GM18870 (cell line): Measurements from ENCODE around the gene ACACA.
A peak's percentile ranks its signal among the peaks of the same experiment; 100 is the strongest.
"Not testable (repeated sequence)": the region's sequence is repeated elsewhere in the genome, so short reads cannot be mapped to it uniquely, and the experiment has no call there.

Source experiments
- ATAC-seq: cut with Tn5 transposase; IDR thresholded peaks from one replicate; pipeline ENCODE4 v1.9.1; 2021; ENCODE audit warnings: moderate library complexity; ENCODE audit not compliant: unreplicated experiment

Gene ACACA

DNA sequence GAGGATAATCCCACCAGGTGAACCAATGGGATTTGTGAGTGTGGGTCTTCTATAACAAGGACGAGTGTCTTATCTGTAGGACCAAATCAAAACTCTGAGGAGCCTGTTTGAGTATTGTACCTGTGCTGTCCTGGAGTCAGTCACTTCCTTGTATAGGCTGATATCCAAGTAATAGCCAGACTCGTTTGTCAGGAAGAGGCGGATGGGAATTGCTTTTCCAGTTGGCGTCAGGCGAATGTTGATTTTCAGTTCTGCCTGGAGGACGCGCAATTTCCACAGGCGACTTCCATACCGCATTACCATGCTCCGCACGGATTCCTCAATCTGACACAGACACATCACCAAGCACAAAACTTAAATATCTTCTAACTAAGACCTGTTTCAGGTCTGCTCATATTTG lies 218.5 kb downstream of the ACACA start:
- ATAC-seq = no peak

DNA sequence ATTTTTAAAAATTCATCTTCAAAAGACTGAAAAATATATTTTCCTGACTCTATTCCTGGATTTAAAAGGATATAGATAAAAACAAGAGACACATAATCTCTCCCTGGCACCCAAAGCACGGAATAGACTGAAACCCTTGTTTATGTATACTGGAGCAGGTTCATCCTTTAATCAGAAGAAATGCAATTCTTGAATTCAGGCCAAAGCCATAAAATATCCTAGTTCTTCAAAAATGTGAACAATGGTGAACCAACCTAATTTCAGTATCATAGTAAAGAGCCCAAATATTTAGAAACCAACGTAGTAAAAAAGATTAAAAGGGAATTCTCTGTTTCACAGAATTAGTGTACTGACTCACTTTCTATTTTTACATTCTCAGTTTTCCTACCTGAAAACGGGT lies 219.4 kb downstream of the ACACA start:
- ATAC-seq = no peak

GRCh38 chr17:37182786-37183465 lies 223.7 kb downstream of the ACACA start:
- no peak for ATAC-seq

GRCh38 chr17:37180376-37180775 lies 226.3 kb downstream of the ACACA start:
- no peak for ATAC-seq

DNA sequence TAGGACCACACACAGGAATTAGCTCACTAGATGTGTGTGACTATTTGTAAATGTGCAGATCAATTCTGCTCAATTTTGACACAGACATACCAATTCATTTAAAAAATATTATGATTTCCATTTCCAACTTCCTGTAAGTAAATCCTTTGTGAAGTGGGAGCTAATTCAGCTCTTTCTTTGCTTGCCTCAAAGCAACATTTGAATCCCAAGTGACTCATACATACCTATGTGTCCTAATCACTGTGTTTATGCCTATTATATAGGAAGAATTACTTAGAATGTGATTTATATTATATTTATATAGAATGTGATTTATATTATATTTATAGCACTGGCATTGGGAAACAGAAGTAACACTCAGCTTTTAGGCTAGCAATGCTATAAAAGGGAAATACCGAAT lies 226.7 kb downstream of the ACACA start:
- ATAC-seq = no peak

GRCh38 chr17:37177254-37177870 lies 229.3 kb downstream of the ACACA start:
- ATAC-seq = no peak

GRCh38 chr17:37176723-37177122 lies 229.9 kb downstream of the ACACA start:
- ATAC-seq = no peak

- ATAC-seq = no peak
These were observed 232.4 kb downstream of the ACACA start for GRCh38 chr17:37174205-37174604.

- no peak for ATAC-seq
These were observed 235.7 kb downstream of the ACACA start for GRCh38 chr17:37170881-37171425.

DNA sequence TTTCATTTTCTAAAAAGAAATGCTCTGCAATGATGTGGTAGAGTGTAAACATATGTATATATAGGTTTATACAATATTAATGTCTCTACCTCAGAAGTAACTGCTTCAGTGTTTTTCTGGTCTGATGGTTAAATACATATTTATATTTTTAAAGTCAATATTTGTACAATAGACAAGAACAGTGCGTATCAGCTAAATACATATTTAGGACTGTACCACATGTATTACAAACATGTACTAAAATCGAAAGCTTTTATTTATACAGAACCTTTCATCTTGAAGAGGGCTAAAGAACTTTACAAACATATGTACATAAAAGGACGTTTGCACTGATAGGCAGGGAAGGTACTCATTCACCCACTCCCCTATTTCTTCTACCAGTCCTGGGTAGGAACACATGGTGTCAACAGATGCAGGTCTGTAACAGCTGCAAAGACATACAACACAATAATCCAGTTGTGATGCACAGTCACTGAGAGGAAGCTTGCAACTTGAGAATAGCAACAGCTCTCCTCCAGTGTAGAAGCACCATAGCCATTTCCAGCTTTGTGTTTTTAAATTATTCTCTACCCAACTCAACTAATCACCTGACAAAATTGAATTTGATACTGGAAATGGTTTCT lies 237.8 kb downstream of the ACACA start:
- ATAC-seq = no peak

DNA sequence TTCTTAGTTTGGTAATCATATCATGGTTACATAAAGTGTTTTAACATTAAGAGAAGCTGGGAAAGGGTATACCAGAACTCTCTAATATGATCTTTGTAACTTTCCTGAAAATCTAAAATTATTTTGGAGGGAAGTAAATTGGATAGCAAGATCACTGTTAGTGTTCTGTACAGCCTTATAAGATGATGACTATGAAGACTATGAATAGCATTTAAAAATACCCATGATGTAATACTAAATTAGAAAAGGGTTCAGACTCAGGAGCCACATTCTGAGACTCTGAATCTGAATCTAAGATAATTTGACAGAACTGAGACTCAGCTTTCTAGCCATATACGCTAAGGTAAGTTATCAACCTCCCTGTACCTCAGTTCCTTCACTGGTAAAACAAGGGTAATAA lies 238.9 kb downstream of the ACACA start:
- ATAC-seq = no peak

GRCh38 chr17:37164057-37164456 lies 242.6 kb downstream of the ACACA start:
- ATAC-seq = no peak

DNA sequence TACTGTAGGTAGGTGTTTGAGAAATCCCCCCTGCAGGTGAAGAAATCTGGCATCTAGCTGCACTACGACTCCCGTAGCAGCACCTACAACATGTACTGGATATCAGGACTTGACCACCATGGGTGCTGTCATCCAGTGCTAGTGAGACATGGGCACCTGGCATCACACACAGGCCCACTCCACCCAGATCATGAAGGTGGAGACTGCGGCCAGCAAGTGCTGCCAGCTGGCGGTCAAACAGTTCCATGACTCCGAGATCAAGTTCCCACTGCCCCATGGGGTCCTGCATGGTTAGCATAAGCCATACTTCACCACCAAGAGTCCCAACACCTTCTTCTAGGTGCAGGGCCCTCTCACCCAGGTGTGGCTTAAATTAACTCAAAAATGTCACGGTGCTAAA lies 243.8 kb downstream of the ACACA start:
- no peak for ATAC-seq

- no peak for ATAC-seq
These were observed 245.7 kb downstream of the ACACA start for GRCh38 chr17:37160944-37161343.

DNA sequence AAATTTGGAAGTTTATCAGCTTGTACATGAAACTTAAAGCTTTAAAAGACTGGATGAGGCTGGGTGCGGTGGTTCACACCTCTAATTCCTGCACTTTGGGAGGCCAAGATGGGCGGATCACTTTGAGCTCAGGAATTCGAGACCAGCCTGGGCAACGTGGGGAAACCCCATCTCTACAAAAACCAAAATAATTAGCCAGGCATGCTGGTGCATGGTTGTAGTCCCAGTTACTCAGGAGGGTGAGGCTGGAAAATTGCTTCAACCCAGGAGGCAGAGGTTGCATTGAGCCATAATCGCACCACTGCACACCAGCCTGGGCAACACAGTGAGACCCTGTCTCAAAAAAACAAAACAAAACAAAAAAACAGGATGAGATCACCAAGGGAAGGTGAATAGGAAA lies 248.3 kb downstream of the ACACA start:
- ATAC-seq = no peak

- ATAC-seq = no peak
These were observed 258.5 kb downstream of the ACACA start for GRCh38 chr17:37148156-37148555.

DNA sequence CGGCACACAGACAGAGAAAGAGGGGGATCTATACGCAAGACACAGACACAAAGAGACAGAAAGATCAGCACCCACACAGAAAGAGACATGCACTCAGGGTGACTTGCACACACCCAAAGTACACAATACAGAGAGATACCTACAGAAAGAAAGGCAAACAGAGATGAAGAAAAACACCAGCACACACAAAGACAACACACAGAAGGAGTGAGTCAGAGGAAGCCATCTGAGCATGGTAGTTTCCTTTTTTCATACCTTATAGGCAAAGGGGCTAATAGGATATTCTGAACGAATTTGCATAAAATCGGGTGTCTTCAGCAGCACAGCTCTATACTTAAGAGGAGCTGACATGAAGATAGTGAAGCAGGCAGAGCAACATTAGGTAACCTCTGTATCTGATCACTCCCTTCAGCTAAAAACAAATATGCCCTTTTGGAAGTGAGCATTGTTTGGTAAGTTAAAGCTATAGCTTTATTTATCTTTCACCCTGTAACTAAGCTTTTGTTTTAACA lies 259.3 kb downstream of the ACACA start:
- peak; percentile 50 for ATAC-seq

DNA sequence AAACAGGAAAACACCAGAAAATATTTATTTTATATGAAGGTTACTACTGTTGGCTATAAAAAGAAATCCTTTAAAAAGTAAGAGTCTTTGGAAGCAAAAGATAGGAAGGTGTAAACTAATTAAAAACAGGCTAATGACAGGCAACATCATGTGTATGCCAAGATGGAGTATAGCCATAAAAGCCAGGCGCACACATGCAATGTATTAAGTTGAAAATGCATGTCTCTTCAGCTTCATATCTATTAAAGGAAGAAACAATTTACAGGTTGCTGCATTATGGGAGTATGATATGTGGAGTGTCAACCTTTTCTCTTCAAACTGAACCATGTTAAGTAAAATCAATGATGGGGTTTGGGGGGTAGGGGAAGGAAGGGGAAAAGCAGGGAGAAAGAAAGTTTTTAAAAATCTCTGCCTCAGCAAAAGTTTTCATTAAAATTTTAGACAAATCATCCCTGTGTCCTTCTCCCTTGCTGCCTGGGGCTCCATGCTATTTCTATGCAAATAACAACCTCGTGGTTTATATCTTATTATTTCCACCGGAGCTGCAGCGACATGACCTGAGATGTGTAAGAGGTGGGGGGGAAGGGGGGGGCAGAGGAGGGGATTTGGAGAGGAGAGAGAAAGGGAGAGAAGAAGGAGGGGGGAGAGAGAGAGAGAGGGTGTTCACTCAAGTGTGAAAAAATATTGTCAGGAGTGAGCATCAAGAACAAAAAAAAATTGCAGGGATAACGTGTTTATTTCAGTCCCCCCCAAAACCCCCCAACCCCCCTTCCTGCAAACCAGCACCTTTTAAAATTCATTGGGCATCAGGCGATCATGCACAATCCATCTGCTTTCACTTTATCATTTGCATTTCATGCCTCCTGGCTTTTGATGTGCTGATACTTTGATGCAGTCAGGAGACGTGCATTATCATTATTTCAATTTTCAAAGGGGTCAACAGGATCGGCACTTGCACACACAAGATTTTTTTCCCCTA lies 260.3 kb downstream of the ACACA start:
- no peak for ATAC-seq

DNA sequence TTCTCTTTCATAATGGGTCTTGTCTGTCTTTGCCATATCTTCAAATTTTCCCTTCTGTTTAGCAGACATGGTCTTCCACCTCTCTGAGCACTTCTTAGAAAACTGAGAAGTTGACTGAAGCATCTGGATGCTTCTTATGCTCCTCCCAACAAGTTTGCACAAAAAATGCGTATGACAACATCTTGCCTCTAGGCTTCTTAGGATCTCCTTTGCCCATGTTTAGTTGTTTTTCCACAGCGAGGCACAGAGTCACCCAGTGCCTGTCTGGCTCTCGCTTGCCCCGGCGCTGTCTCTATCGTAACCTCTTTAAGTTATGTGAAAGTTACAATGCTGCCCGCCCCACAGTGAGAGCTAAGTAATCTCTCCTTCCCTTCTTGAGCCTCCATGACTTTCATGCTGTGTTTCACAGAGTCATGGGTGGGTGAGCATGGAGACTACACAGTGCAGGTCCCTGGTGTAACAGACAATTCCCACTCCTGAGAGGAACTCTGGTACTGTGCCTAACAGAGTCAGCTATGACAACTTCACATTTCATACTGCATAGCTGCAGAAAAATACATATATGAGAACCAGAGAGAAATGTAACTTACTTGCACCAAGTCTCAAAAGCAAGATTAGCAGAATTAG lies 262.4 kb downstream of the ACACA start:
- ATAC-seq = no peak

DNA sequence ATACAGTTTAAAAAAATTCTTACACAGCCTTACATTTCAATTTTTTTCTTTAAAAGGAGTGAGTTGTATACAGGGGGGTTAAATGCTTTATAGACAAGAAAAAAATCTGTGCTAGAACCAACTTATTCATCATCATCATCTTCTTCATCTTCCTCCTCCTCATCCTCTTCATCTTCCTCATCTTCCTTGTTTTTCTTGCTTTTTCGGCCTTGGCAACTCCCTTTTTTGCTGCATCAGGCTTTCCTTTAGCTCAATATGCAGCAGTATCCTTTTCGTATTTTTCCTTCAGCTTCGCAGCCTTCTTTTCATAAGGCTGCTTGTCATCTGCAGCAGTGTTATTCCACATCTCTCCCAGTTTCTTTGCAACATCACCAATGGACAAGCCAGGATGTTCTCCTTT lies 263.1 kb downstream of the ACACA start:
- ATAC-seq = not testable (repeated sequence)
